ENCODE measurements around the gene CYP2E1. TPM values are rescaled to one million over a fixed set of nuclear protein-coding genes. Genes with fewer than 3 reads are reported as not detected.

Gene CYP2E1
- total RNA-seq, 1 donor, result 1.8 TPM

Other genes starting within 250 kb of the CYP2E1 start
- 60.8 and 63.6 TPM in 2 replicates for gene TUBGCP2, start 218.5 kb upstream of the CYP2E1 start, total RNA-seq
- gene ZNF511, start 218.4 kb upstream of the CYP2E1 start, total RNA-seq, result 20.9 and 24.6 TPM in 2 replicates
- not detected in 2 replicates for gene CALY, start 190.5 kb upstream of the CYP2E1 start, total RNA-seq
- not detected in 2 replicates for gene PRAP1, start 180.0 kb upstream of the CYP2E1 start, total RNA-seq
- gene FUOM, start 169.3 kb upstream of the CYP2E1 start, total RNA-seq, result 5.1 and 6.5 TPM in 2 replicates
- 55.4 and 56.1 TPM in 2 replicates for gene ECHS1, start 154.0 kb upstream of the CYP2E1 start, total RNA-seq
- gene PAOX, start 148.1 kb upstream of the CYP2E1 start, total RNA-seq, result 5.9 and 7.6 TPM in 2 replicates
- 28.3 and 31.5 TPM in 2 replicates for gene MTG1, start 133.2 kb upstream of the CYP2E1 start, total RNA-seq
- gene SPRN, start 102.7 kb upstream of the CYP2E1 start, total RNA-seq, result under 0.01 TPM in 2 replicates
- gene SCART1, start 73.4 kb upstream of the CYP2E1 start, total RNA-seq, result 5.1 and 5.6 TPM in 2 replicates
- gene SYCE1, start 38.2 kb downstream of the CYP2E1 start, total RNA-seq, result 0.72 TPM in 1 of 2 replicates, not detected in the other
- not detected in 2 replicates for gene FRG2B, start 99.4 kb downstream of the CYP2E1 start, total RNA-seq